Measurements from ENCODE around the gene CUL1.

CUL1 gene

GRCh38 chr7:148772297-148773089 is 73.8 kb downstream of the CUL1 start:
- DNase-seq, result no peak

- peak; percentile 60 for DNase-seq
Observed at GRCh38 chr7:148773334-148773733, 74.6 kb downstream of the CUL1 start.

- no peak for DNase-seq
Observed at GRCh38 chr7:148774471-148774870, 75.8 kb downstream of the CUL1 start.

- DNase-seq, result no peak
Observed at GRCh38 chr7:148782757-148783456, 84.2 kb downstream of the CUL1 start.

- DNase-seq, result no peak
Observed at GRCh38 chr7:148783801-148784527, 85.3 kb downstream of the CUL1 start.

- DNase-seq, result no peak
Observed at GRCh38 chr7:148787571-148788295, 89.0 kb downstream of the CUL1 start.

- no peak for DNase-seq
Observed at GRCh38 chr7:148789220-148789619, 90.5 kb downstream of the CUL1 start.

GRCh38 chr7:148790131-148790726 is 91.5 kb downstream of the CUL1 start:
- DNase-seq, result no peak

- DNase-seq, result no peak
Observed at GRCh38 chr7:148790850-148791249, 92.1 kb downstream of the CUL1 start.

GRCh38 chr7:148791546-148791945 is 92.8 kb downstream of the CUL1 start:
- DNase-seq, result no peak

GRCh38 chr7:148793590-148793989 is 94.9 kb downstream of the CUL1 start:
- no peak for DNase-seq

GRCh38 chr7:148794476-148794875 is 95.8 kb downstream of the CUL1 start:
- DNase-seq, result no peak

GRCh38 chr7:148796841-148797240 is 98.1 kb downstream of the CUL1 start:
- no peak for DNase-seq

GRCh38 chr7:148799893-148800555 is 101.3 kb downstream of the CUL1 start:
- DNase-seq, result no peak

- no peak for DNase-seq
Observed at GRCh38 chr7:148800677-148801076, 102.0 kb downstream of the CUL1 start.

GRCh38 chr7:148802101-148802493 is 103.4 kb downstream of the CUL1 start:
- no peak for DNase-seq

- no peak for DNase-seq
Observed at GRCh38 chr7:148803094-148803493, 104.4 kb downstream of the CUL1 start.

GRCh38 chr7:148804343-148805235 is 105.9 kb downstream of the CUL1 start:
- DNase-seq, result no peak

- no peak for DNase-seq
Observed at GRCh38 chr7:148806187-148806586, 107.5 kb downstream of the CUL1 start.

- DNase-seq, result no peak
Observed at GRCh38 chr7:148807436-148807835, 108.7 kb downstream of the CUL1 start.

GRCh38 chr7:148809856-148810255 is 111.2 kb downstream of the CUL1 start:
- no peak for DNase-seq
